Right kidney (tissue), 1 donor: ENCODE data around the gene ANKFY1.
"Not testable (repeated sequence)": the region's sequence is repeated elsewhere in the genome, so short reads cannot be mapped to it uniquely, and the experiment has no call there.

ENCODE experiments used
- DNase-seq: peaks from one replicate; pipeline ENCODE4 v3.0.0-alpha.2; 2016

The ANKFY1 gene

GRCh38 chr17:4258867-4259266, 4.9 kb downstream of the ANKFY1 start:
- no peak for DNase-seq

- no peak for DNase-seq
These were observed 6.8 kb downstream of the ANKFY1 start for GRCh38 chr17:4256952-4257351.

GRCh38 chr17:4255271-4255670, 8.5 kb downstream of the ANKFY1 start:
- not testable (repeated sequence) for DNase-seq

GRCh38 chr17:4250887-4251286, 12.9 kb downstream of the ANKFY1 start:
- no peak for DNase-seq

GRCh38 chr17:4249452-4250029, 14.2 kb downstream of the ANKFY1 start:
- DNase-seq = no peak

- no peak for DNase-seq
These were observed 15.1 kb downstream of the ANKFY1 start for GRCh38 chr17:4248504-4249277.

- no peak for DNase-seq
These were observed 15.8 kb downstream of the ANKFY1 start for GRCh38 chr17:4247971-4248388.

- DNase-seq = no peak
These were observed 16.3 kb downstream of the ANKFY1 start for GRCh38 chr17:4247361-4247970.

GRCh38 chr17:4246674-4247073, 17.1 kb downstream of the ANKFY1 start:
- DNase-seq = no peak

- DNase-seq = no peak
These were observed 22.2 kb downstream of the ANKFY1 start for GRCh38 chr17:4241535-4241934.

GRCh38 chr17:4236456-4236855, 27.3 kb downstream of the ANKFY1 start:
- no peak for DNase-seq

- DNase-seq = no peak
These were observed 28.2 kb downstream of the ANKFY1 start for GRCh38 chr17:4235372-4236279.

GRCh38 chr17:4234401-4234800, 29.4 kb downstream of the ANKFY1 start:
- no peak for DNase-seq

GRCh38 chr17:4233668-4234258, 30.0 kb downstream of the ANKFY1 start:
- no peak for DNase-seq

- no peak for DNase-seq
These were observed 31.5 kb downstream of the ANKFY1 start for GRCh38 chr17:4232168-4232813.

- DNase-seq = no peak
These were observed 33.9 kb downstream of the ANKFY1 start for GRCh38 chr17:4229627-4230541.

- DNase-seq = no peak
These were observed 41.7 kb downstream of the ANKFY1 start for GRCh38 chr17:4221899-4222659.

- no peak for DNase-seq
These were observed 42.6 kb downstream of the ANKFY1 start for GRCh38 chr17:4221163-4221562.

- no peak for DNase-seq
These were observed 43.1 kb downstream of the ANKFY1 start for GRCh38 chr17:4220655-4221054.

GRCh38 chr17:4219241-4219640, 44.5 kb downstream of the ANKFY1 start:
- DNase-seq = no peak
